ENCODE measurements around the gene IGHMBP2. TPM values are rescaled to one million over a fixed set of nuclear protein-coding genes. Genes with fewer than 3 reads are reported as not detected.

The IGHMBP2 gene
- total RNA-seq, 4 donors from 2014 or later: 30.2 to 59.5 (median 49.2) TPM

DNA sequence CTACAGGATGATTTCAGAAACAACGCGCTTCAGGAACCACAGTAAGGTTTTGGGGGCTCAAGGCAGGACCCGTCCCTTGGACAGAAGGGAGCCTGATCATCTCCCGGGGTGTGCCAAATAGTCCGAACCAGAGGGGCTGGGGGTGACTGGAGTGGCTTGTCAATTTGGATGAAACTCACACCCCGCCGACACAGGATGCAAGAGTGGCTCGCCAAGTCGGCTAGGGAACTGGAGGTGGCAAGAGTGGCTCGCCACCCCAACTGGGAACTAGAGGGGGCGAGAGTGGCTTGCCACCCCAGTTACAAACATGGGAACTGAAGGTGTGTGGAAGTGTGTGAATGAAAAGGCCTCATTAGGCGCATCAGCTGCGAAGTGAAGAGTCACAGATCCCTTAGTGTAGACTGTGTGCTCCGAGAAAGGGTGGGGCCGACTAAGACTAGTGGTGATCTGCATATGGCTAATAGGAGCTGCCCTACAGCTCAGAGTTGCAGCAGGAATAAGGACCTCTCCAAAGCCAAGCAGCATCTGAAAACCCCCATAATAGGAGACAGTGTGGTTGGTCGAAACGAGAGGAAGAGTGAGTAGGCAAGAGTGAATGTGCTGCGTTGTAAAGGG is 35.4 kb upstream of the IGHMBP2 start:
- Histone ChIP-seq H3K27me3 (no peaks in the 10 kb centered on the region), H3K4me3 (no peak overlapping the region), H3K27ac (no peak overlapping the region), H3K4me1 (peaks cover 0 to 6% (median 0%) of the 10 kb centered on the region in 4 donors), H3K36me3 (no peaks in the 10 kb centered on the region), H3K9me3 (peaks cover 0 to 9% (median 0%) of the 10 kb centered on the region in 4 donors)
- TF ChIP-seq POLR2A (IDR thresholded peaks at IDR 0.05): no peak
- TF ChIP-seq, protein P1, sequence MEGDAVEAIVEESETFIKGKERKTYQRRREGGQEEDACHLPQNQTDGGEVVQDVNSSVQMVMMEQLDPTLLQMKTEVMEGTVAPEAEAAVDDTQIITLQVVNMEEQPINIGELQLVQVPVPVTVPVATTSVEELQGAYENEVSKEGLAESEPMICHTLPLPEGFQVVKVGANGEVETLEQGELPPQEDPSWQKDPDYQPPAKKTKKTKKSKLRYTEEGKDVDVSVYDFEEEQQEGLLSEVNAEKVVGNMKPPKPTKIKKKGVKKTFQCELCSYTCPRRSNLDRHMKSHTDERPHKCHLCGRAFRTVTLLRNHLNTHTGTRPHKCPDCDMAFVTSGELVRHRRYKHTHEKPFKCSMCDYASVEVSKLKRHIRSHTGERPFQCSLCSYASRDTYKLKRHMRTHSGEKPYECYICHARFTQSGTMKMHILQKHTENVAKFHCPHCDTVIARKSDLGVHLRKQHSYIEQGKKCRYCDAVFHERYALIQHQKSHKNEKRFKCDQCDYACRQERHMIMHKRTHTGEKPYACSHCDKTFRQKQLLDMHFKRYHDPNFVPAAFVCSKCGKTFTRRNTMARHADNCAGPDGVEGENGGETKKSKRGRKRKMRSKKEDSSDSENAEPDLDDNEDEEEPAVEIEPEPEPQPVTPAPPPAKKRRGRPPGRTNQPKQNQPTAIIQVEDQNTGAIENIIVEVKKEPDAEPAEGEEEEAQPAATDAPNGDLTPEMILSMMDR (IDR thresholded peaks at IDR 0.05): no peak
- no peak for DNase-seq

DNA sequence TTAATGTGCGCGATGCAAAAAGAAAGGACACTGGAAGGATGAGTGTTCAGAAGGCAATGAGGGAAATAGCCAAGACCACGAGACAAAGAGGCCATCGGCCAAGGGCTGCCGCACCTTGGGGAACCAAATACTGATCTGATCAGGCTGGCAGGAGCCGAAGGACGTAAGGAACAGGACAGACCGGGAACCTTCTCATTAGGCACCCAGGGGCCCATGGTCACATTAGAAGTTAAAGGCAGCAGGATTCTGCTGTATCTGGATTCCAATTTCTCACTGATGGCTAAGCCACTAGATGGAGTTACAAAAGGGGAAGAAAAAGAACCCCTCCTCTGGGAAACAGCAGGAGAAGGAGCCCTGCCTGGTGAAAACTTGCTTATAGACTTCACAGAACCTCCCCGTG is 33.2 kb upstream of the IGHMBP2 start:
- Histone ChIP-seq H3K27ac (no peak overlapping the region), H3K4me3 (peak overlapping the region in 3 of 4 donors; percentile 34 to 47 (median 43)), H3K9me3 (no peaks in the 10 kb centered on the region), H3K4me1 (peaks cover 0 to 6% (median 0%) of the 10 kb centered on the region in 4 donors), H3K27me3 (no peaks in the 10 kb centered on the region), H3K36me3 (no peaks in the 10 kb centered on the region)
- no peak for DNase-seq
- no peak for TF ChIP-seq POLR2A (IDR thresholded peaks at IDR 0.05)
- TF ChIP-seq, protein P1 (IDR thresholded peaks at IDR 0.05): no peak

DNA sequence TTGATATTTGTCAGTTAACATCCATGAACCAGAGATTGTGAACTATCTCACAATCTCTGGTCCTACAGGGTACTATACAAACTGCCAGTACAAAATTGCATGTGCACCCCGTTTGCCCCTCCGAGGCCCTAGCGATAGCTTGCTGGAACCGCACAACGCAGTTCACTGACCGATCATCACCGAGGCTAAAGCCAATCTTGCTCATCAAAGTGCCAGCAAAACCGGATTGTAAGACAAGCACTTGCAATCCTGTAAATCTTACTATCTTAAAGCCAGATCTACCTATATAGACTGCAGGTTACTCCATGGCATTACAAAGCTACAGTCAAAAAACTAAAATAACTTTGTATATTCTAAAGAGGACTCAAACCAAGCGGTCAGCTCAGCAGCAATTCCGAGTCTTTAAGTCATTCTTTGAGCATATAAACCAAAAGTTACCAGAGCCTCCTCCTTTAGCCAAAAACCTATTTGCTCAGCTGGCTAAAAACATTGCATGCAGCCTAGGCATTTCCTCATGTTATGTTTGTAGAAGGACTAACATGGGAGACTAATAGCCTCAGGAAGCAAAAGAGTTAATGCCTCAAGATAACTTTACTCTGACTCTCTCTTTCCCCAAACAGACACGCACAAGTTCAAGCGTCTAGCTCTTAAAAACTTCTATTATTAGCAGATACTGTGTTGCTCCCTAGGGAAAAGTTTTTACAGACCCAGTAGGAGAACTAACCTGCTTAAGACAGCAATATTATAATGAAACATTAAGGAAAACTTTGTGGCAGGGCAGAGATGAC is 31.3 kb upstream of the IGHMBP2 start:
- no peak overlapping the region for H3K4me3 ChIP-seq
- H3K9me3 ChIP-seq: no peaks in the 10 kb centered on the region
- H3K27ac ChIP-seq: no peak overlapping the region
- no peaks in the 10 kb centered on the region for H3K36me3 ChIP-seq
- peaks cover 0 to 6% (median 0%) of the 10 kb centered on the region in 4 donors for H3K4me1 ChIP-seq
- DNase-seq: no peak
- TF ChIP-seq, protein P1 (IDR thresholded peaks at IDR 0.05): no peak
- TF ChIP-seq POLR2A (IDR thresholded peaks at IDR 0.05): no peak
- H3K27me3 ChIP-seq: no peaks in the 10 kb centered on the region

DNA sequence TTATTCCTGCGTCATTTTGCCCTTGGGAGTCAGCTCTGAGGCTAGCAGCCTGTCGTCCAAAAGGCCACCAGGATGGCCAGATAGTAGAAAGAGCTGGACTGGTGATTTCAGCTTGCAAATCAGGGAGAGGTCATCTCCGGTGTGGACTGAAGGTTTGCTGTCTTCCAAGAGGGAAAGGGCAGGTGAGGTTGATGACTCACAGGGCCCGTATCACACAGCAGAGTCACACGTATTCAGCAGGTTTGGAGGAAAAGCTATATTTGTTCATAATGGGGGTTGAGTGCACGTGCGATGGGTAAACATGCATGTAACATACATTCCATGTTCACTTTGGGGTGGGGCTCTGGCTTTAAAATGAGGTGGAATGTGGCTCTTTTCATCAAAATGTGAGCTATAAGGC is 25.7 kb upstream of the IGHMBP2 start:
- TF ChIP-seq, protein P1 (IDR thresholded peaks at IDR 0.05): no peak
- no peak for TF ChIP-seq POLR2A (IDR thresholded peaks at IDR 0.05)
- Histone ChIP-seq H3K27ac (no peak overlapping the region), H3K27me3 (no peaks in the 10 kb centered on the region), H3K4me3 (no peak overlapping the region), H3K36me3 (no peaks in the 10 kb centered on the region), H3K9me3 (no peaks in the 10 kb centered on the region), H3K4me1 (no peaks in the 10 kb centered on the region)
- DNase-seq: no peak

DNA sequence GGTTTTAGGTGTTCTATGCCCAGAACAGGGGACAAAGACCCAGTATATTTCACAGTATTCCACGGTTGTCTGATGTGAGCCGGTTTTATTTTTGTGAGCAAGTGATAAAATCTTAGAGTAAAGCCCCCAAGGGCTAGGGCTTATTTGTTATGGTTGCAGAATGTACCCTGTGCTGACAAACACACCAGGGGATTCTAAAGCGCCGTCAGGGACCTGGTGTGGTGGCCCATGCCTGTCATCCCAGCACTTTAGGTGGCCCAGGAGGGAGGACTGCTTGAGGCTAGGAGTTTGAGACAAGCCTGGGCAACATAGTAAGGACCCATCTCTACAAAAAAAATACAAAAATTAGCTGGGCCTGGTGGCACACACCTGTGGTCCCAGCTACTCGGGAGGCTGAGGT is 22.8 kb upstream of the IGHMBP2 start:
- H3K27ac ChIP-seq: no peak overlapping the region

More for the DNA sequence above, 22.8 kb upstream of the IGHMBP2 start:
- Histone ChIP-seq H3K4me1 (no peaks in the 10 kb centered on the region), H3K4me3 (no peak overlapping the region), H3K36me3 (no peaks in the 10 kb centered on the region), H3K9me3 (no peaks in the 10 kb centered on the region), H3K27me3 (no peaks in the 10 kb centered on the region)
- TF ChIP-seq POLR2A (IDR thresholded peaks at IDR 0.05): no peak
- TF ChIP-seq, protein P1 (IDR thresholded peaks at IDR 0.05): no peak
- DNase-seq: no peak
